ENCODE measurements around the gene PUM2. TPM values are rescaled to one million over a fixed set of nuclear protein-coding genes. Genes with fewer than 3 reads are reported as not detected.

The PUM2 gene
- total and polyA plus RNA-seq, 2 of the 8 experiments (the other 6 are each of a cell fraction or from before 2014, with no cell fraction given): 46.6 to 114 TPM

- WGBS, 2 experiments (ENCODE audit: extremely low coverage in 1 of 2, insufficient coverage in 1 of 2, insufficient read length in 1 of 2, insufficient replicate concordance in 2 of 2, low coverage in 1 of 2, low lambda C conversion rate in 2 of 2, missing lambda C conversion rate in 1 of 2): 91% methylated on average over 13 of the region's 13 CpGs; no CpG with 5 or more reads in 1 of the 2 experiments
- no peak overlapping the region for H4K91ac ChIP-seq (replicated peaks; ENCODE audit: insufficient read length, low read length)
- H3K4me2 ChIP-seq (ENCODE audit: insufficient read depth in 1 of 2, low read depth in 2 of 2, low read length in 2 of 2): no peak overlapping the region
- H2AFZ ChIP-seq (ENCODE audit: low read length): no peak overlapping the region
- H3K27me3 ChIP-seq (replicated peaks in 1 of 4; ENCODE audit: control insufficient read depth in 3 of 4, extremely low read depth in 1 of 4, insufficient read depth in 3 of 4, low read length in 3 of 4): no peaks in the 10 kb centered on the region
- H2BK15ac ChIP-seq (ENCODE audit: low read length): no peak overlapping the region
- no peaks in the 10 kb centered on the region for H3K79me1 ChIP-seq (ENCODE audit: low read depth, low read length)
- H3K4me3 ChIP-seq (ENCODE audit: extremely low read depth in 1 of 4, insufficient read depth in 2 of 4, low read depth in 3 of 4, low read length in 4 of 4): no peak overlapping the region
- POLR2A ChIA-PET (ENCODE audit: partially characterized antibody): no interaction called here
- no peak overlapping the region for H3K9ac ChIP-seq (replicated peaks in 1 of 4; ENCODE audit: extremely low read depth in 1 of 4, low read depth in 3 of 4, low read length in 3 of 4)
- no peak overlapping the region for H2AK5ac ChIP-seq (ENCODE audit: low read depth, low read length)
- H3K27ac ChIP-seq (ENCODE audit: low read depth, low read length): no peak overlapping the region
- no peaks in the 10 kb centered on the region for H4K20me1 ChIP-seq (replicated peaks in 1 of 2; ENCODE audit: control insufficient read depth in 1 of 2, insufficient read depth in 2 of 2, low read length in 2 of 2)
- no peak overlapping the region for H3K23ac ChIP-seq (ENCODE audit: insufficient read length)
- DNase-seq (ENCODE audit: low read depth in 1 of 2, low spot score in 2 of 2): no peak
- H2BK5ac ChIP-seq (ENCODE audit: low read depth, low read length): no peak overlapping the region
- no peak overlapping the region for H3K4ac ChIP-seq (replicated peaks; ENCODE audit: insufficient read length, low read depth, low read length)
- no peaks in the 10 kb centered on the region for H3K79me2 ChIP-seq (ENCODE audit: control insufficient read depth in 1 of 2, insufficient read depth in 2 of 2, low read length in 2 of 2)
- H3K4me1 ChIP-seq (replicated peaks in 1 of 4; ENCODE audit: control insufficient read depth in 3 of 4, insufficient read depth in 4 of 4, low read length in 3 of 4): peaks cover 0 to 3% (median 0%) of the 10 kb centered on the region in 4 experiments; a peak in 2 of 7 replicates
- no peak overlapping the region for H4K8ac ChIP-seq (ENCODE audit: extremely low read depth, insufficient read depth, low read length)
- H2BK20ac ChIP-seq (ENCODE audit: low read length): no peak overlapping the region
- no peak for TF ChIP-seq RXRA (IDR thresholded peaks at IDR 0.05; ENCODE audit: insufficient read depth, low read depth, low read length)
- TF ChIP-seq POLR2A (IDR thresholded peaks at IDR 0.05; ENCODE audit: control extremely low read depth in 1 of 2, low read depth in 2 of 2, low read length in 2 of 2): no peak
- no peak for TF ChIP-seq MAFK (IDR thresholded peaks at IDR 0.05; ENCODE audit: low read depth, low read length)
- TF ChIP-seq HDAC6 (IDR thresholded peaks at IDR 0.05; ENCODE audit: low read depth, low read length): no peak
- FAIRE-seq: no peak
- H3K56ac ChIP-seq (replicated peaks; ENCODE audit: insufficient read length, low read depth, low read length): no peak overlapping the region
- H3K14ac ChIP-seq (ENCODE audit: insufficient read length): no peak overlapping the region
- H4K5ac ChIP-seq (ENCODE audit: insufficient read length, low read depth, low read length): no peak overlapping the region
- H3K36me3 ChIP-seq (ENCODE audit: control insufficient read depth in 2 of 4, insufficient read depth in 4 of 4, low read length in 3 of 4): no peaks in the 10 kb centered on the region
- CTCF ChIA-PET (ENCODE audit: partially characterized antibody): interaction anchor here (1.2 kb wide), 1 partner anchor 21 kb away, joined by 6 read pairs; no protein-coding TSS in a partner anchor
- H2BK120ac ChIP-seq (replicated peaks; ENCODE audit: low read depth, low read length): no peak overlapping the region
- H3K18ac ChIP-seq (ENCODE audit: extremely low read depth, low read length): no peak overlapping the region
- no peak overlapping the region for H2BK12ac ChIP-seq (ENCODE audit: low read depth, low read length)
- no peaks in the 10 kb centered on the region for H3K9me3 ChIP-seq (ENCODE audit: insufficient read depth in 2 of 2, low read depth in 1 of 2, low read length in 1 of 2)
- no peaks in the 10 kb centered on the region for H3K23me2 ChIP-seq (ENCODE audit: low read depth, low read length)
Observed at GRCh38 chr2:20357638-20358389, 7.2 kb upstream of the PUM2 start.

All from H1 (cell line).